Fibroblast of lung (primary cell): ENCODE data around the gene EZR. TPM values are rescaled to one million over a fixed set of nuclear protein-coding genes. Genes with fewer than 3 reads are reported as not detected.

Source experiments
- DNase-seq, 2 donors: peaks; one replicate each; pipeline versions ENCODE4 v3.0.0 to v3.0.0-alpha.2; 2010; ENCODE audit warnings: low read depth in 2 of 2
- H2AFZ ChIP-seq: 2 replicates; pipeline ENCODE4 v1.5.1; 2012; ENCODE audit warnings: low read length, control low read depth, inconsistent platforms
- H3K27ac ChIP-seq: 2 replicates; pipeline ENCODE4 v1.5.1; 2011; ENCODE audit warnings: low read length, control low read depth; ENCODE audit not compliant: insufficient read depth
- H3K27me3 ChIP-seq: 2 replicates; pipeline ENCODE4 v1.5.1; 2011; ENCODE audit warnings: mild to moderate bottlenecking, low read length; ENCODE audit not compliant: control insufficient read depth, insufficient read depth
- H3K36me3 ChIP-seq: 2 replicates; pipeline ENCODE4 v1.5.1; 2011; ENCODE audit warnings: low read length; ENCODE audit not compliant: control insufficient read depth, insufficient read depth
- H3K4me1 ChIP-seq: 2 replicates; pipeline ENCODE4 v1.5.1; 2011; ENCODE audit warnings: low read length; ENCODE audit not compliant: control insufficient read depth, insufficient read depth; ENCODE audit errors: extremely low read depth
- H3K4me2 ChIP-seq: 2 replicates; pipeline ENCODE4 v1.5.1; 2011; ENCODE audit warnings: low read length, control low read depth; ENCODE audit not compliant: insufficient read depth; ENCODE audit errors: extremely low read depth
- H3K4me3 ChIP-seq, 4 experiments: fragments of 200-600 bp in 1 of 4; sonication (generic) in 1 of 4; replicated peaks in 1 of 4; 2 replicates each; pipeline ENCODE4 v1.5.1; 2011 to 2016; ENCODE audit warnings: low read length in 4 of 4, low read depth in 3 of 4, mild to moderate bottlenecking in 3 of 4, control low read depth in 2 of 4, inconsistent platforms in 1 of 4, mixed read lengths in 1 of 4; ENCODE audit not compliant: insufficient read depth in 1 of 4; ENCODE audit errors: control extremely low read depth in 1 of 4
- H3K79me2 ChIP-seq: 2 replicates; pipeline ENCODE4 v1.5.1; 2012; ENCODE audit warnings: mild to moderate bottlenecking, low read length, inconsistent platforms; ENCODE audit not compliant: control insufficient read depth, insufficient read depth
- H3K9ac ChIP-seq: 2 replicates; pipeline ENCODE4 v1.5.1; 2011; ENCODE audit warnings: mild to moderate bottlenecking, low read length, control low read depth; ENCODE audit not compliant: insufficient read depth
- H3K9me3 ChIP-seq: 2 replicates; pipeline ENCODE4 v1.5.1; 2012; ENCODE audit warnings: low read depth, low read length; ENCODE audit not compliant: control insufficient read depth, insufficient read depth
- H4K20me1 ChIP-seq: 2 replicates; pipeline ENCODE4 v1.5.1; 2011; ENCODE audit warnings: low read length; ENCODE audit not compliant: control insufficient read depth, insufficient read depth; ENCODE audit errors: extremely low read depth
- EZH2 ChIP-seq: IDR thresholded peaks from 2 replicates; pipeline ENCODE4 v1.5.1; 2012; ENCODE audit warnings: low read length, control low read depth, mild to moderate bottlenecking; ENCODE audit errors: missing control alignments
- polyA plus RNA-seq, 2 donors: library from polyadenylated mRNA; depleted of rRNA in 1 of 2; stranded (reverse) in 1 of 2; unstranded in 1 of 2; fragments of >200 nt; gene quantifications; 2 replicates each; pipeline ENCODE4 v1.2.1, GENCODE V29; 2011 to 2012; ENCODE audit warnings: missing spikeins in 1 of 2
- total RNA-seq: library from RNA; depleted of rRNA; stranded (reverse); fragments of >200 nt; gene quantifications from 2 replicates; pipeline ENCODE4 v1.2.1, GENCODE V29; 2014
- TF ChIP-seq, protein P1 (sequence below), 2 donors: IDR thresholded peaks in 1 of 2; conservative IDR thresholded peaks in 1 of 2; 1 replicate in 1 of 2; 2 replicates in 1 of 2; pipeline ENCODE4 v1.5.1; 2011 to 2012; ENCODE audit warnings: low read length in 2 of 2, control low read depth in 1 of 2, inconsistent platforms in 1 of 2, low read depth in 1 of 2, mild to moderate bottlenecking in 1 of 2

EZR gene
- total and polyA plus RNA-seq, 2 donors (not counting 1 experiment from before 2014, with no cell fraction given) = 89.0 to 132 TPM

- TF ChIP-seq EZH2 = no peak
- TF ChIP-seq, protein P1, sequence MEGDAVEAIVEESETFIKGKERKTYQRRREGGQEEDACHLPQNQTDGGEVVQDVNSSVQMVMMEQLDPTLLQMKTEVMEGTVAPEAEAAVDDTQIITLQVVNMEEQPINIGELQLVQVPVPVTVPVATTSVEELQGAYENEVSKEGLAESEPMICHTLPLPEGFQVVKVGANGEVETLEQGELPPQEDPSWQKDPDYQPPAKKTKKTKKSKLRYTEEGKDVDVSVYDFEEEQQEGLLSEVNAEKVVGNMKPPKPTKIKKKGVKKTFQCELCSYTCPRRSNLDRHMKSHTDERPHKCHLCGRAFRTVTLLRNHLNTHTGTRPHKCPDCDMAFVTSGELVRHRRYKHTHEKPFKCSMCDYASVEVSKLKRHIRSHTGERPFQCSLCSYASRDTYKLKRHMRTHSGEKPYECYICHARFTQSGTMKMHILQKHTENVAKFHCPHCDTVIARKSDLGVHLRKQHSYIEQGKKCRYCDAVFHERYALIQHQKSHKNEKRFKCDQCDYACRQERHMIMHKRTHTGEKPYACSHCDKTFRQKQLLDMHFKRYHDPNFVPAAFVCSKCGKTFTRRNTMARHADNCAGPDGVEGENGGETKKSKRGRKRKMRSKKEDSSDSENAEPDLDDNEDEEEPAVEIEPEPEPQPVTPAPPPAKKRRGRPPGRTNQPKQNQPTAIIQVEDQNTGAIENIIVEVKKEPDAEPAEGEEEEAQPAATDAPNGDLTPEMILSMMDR (conservative IDR thresholded peaks at IDR 0.05 in 1 of 2, IDR thresholded peaks at IDR 0.05 in 1 of 2; ENCODE audit: low read depth in 1 of 2, low read length in 2 of 2) = no peak
- Histone ChIP-seq H3K27ac (no peak overlapping the region), H3K4me3 (no peak overlapping the region), H2AFZ (no peak overlapping the region), H3K4me2 (no peak overlapping the region), H3K36me3 (no peaks in the 10 kb centered on the region), H3K27me3 (no peaks in the 10 kb centered on the region), H3K9ac (no peak overlapping the region), H3K79me2 (no peaks in the 10 kb centered on the region), H3K9me3 (no peaks in the 10 kb centered on the region), H3K4me1 (peaks cover 2% of the 10 kb centered on the region), H4K20me1 (no peaks in the 10 kb centered on the region)
- DNase-seq = no peak
Measured at GRCh38 chr6:158865769-158866168, 46.6 kb upstream of the EZR start.

- Histone ChIP-seq H3K9ac (no peak overlapping the region), H3K36me3 (no peaks in the 10 kb centered on the region), H3K79me2 (no peaks in the 10 kb centered on the region), H3K9me3 (no peaks in the 10 kb centered on the region), H3K4me2 (no peak overlapping the region), H3K27ac (no peak overlapping the region), H2AFZ (no peak overlapping the region), H3K4me1 (no peaks in the 10 kb centered on the region), H3K4me3 (no peak overlapping the region), H3K27me3 (no peaks in the 10 kb centered on the region), H4K20me1 (no peaks in the 10 kb centered on the region)
- peak in 1 of 2 donors; percentile 78 for DNase-seq
- no peak for TF ChIP-seq EZH2
- TF ChIP-seq, protein P1 (conservative IDR thresholded peaks at IDR 0.05 in 1 of 2, IDR thresholded peaks at IDR 0.05 in 1 of 2; ENCODE audit: low read depth in 1 of 2, low read length in 2 of 2) = no peak
Measured at GRCh38 chr6:158863646-158864045, 44.5 kb upstream of the EZR start.

DNA sequence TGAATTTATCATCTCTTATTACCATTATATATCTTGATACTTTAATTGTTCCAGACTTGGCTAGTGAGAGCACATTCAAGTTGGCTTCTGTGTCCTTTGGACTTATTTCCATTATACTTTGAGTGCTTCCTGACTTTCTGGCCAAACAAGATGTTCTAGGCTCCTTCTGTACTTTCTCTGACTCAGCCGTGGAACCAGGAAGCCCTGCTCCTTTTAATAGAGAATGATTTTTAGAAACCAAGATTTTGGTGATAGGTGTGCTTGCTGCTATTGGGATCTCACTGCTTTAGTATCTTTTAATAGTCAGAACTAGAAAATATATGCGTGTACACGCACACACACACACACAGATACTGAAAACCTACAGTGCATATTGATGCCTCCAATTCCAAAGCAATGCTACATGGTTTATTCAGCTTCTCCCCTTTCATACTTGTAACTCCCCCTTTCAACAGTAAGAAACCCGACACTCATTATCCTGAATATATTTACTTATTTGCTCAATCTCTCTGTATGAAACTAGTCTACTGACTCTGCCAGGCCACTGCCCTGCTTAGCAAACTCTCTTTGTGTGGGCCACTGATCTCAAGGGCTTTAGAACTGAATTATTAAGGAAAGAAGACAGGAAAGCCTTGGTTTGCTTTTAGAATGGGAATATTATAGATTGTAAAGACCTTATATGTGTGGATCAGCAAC, 42.7 kb upstream of the EZR start:
- H3K36me3 ChIP-seq = no peaks in the 10 kb centered on the region
- no peaks in the 10 kb centered on the region for H3K4me1 ChIP-seq
- no peaks in the 10 kb centered on the region for H3K9me3 ChIP-seq
- no peaks in the 10 kb centered on the region for H3K27me3 ChIP-seq
- H2AFZ ChIP-seq = no peak overlapping the region
- no peaks in the 10 kb centered on the region for H4K20me1 ChIP-seq
- H3K79me2 ChIP-seq = no peaks in the 10 kb centered on the region
- H3K27ac ChIP-seq = no peak overlapping the region
- H3K4me2 ChIP-seq = no peak overlapping the region
- TF ChIP-seq EZH2 = no peak
- TF ChIP-seq, protein P1 (conservative IDR thresholded peaks at IDR 0.05 in 1 of 2, IDR thresholded peaks at IDR 0.05 in 1 of 2; ENCODE audit: low read depth in 1 of 2, low read length in 2 of 2) = no peak
- peak in 1 of 2 donors; percentile 19 for DNase-seq
- H3K9ac ChIP-seq = no peak overlapping the region
- H3K4me3 ChIP-seq = no peak overlapping the region
